KOPT-K1 (cell line): ENCODE measurements around the gene CD79B.
"Not testable (repeated sequence)": the region's sequence is repeated elsewhere in the genome, so short reads cannot be mapped to it uniquely, and the experiment has no call there.

Source experiments
- H3K27ac ChIP-seq: fragments of 200-600 bp; sonication (generic); 2 replicates; pipeline ENCODE4 v1.5.1; 2016; ENCODE audit warnings: antibody characterized with exemption, mild to moderate bottlenecking, low read depth, low read length; ENCODE audit not compliant: poor library complexity, severe bottlenecking
- H3K36me3 ChIP-seq: fragments of 200-600 bp; sonication (generic); 2 replicates; pipeline ENCODE4 v1.5.1; 2017; ENCODE audit warnings: antibody characterized with exemption, mild to moderate bottlenecking, low read length, moderate library complexity; ENCODE audit not compliant: insufficient read depth
- H3K9me3 ChIP-seq: fragments of 200-600 bp; sonication (generic); 2 replicates; pipeline ENCODE4 v1.5.1; 2017; ENCODE audit warnings: antibody characterized with exemption, low read length, mild to moderate bottlenecking; ENCODE audit not compliant: insufficient read depth, poor library complexity, severe bottlenecking

The CD79B gene

GRCh38 chr17:63894821-63895220 is 37.3 kb downstream of the CD79B start:
- H3K9me3 ChIP-seq, H3K36me3 ChIP-seq, H3K27ac ChIP-seq: not testable (repeated sequence)

DNA sequence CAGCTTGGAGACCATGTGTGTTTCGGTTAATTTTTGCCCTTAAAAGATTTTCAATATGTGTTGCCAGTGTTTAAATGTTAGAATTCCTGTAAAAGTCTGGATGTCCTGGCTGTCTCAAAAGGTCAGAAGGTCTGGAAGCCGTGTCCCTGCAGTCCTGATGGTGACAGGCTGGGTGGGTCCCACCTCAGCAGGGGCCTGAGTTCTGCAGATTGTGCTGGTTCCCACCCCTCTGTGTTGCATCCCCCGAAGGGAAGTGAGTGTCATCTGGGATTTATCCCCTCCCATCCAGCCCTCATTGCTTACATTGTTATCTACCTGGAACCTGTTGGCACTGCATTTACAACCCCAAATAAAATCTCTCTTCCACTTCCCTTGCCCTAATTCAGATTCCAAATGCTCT is 38.1 kb downstream of the CD79B start:
- H3K9me3 ChIP-seq, H3K36me3 ChIP-seq, H3K27ac ChIP-seq: not testable (repeated sequence)

- not testable (repeated sequence) for H3K9me3 ChIP-seq, H3K27ac ChIP-seq, H3K36me3 ChIP-seq
These were observed 39.7 kb downstream of the CD79B start for GRCh38 chr17:63892316-63893037.

DNA sequence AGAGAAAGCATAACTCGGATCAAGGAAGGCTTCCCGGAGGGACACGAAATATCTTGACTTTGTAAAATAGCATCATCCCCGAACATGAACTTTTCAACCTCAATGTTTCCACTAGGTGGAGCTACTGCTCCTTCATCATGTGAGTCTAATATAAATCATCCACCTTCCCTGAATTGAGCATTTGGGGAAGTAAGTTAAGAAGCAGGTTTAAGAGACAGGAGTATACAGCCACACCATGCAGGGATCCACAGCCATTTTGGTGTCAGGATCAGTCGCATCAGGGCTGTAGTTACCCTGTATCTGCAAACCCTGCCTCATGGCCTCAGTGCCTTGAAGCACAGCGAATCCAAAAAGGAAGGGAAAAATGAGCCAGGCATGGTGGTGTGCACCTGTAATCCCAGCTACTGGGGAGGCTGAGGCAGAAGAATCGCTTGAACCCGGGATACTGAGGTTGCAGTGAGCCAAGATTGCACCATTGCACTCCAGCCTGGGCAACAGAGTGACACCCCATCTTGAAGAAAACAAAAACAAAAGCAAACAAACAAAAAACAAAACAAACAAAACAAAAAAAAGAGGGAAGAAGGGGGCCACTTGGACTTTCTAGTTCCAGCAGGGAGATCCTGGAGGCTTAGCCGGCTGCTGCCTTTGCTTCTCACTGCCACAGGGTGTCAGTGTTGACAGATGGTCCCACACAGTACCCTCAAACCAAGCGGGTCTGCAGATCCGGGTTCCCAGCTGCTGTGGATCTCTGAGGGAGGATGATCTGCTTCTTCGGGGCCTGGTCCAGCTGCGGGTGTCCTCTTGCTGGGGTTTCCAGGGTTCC is 42.9 kb downstream of the CD79B start:
- H3K27ac ChIP-seq, H3K36me3 ChIP-seq, H3K9me3 ChIP-seq: not testable (repeated sequence)

DNA sequence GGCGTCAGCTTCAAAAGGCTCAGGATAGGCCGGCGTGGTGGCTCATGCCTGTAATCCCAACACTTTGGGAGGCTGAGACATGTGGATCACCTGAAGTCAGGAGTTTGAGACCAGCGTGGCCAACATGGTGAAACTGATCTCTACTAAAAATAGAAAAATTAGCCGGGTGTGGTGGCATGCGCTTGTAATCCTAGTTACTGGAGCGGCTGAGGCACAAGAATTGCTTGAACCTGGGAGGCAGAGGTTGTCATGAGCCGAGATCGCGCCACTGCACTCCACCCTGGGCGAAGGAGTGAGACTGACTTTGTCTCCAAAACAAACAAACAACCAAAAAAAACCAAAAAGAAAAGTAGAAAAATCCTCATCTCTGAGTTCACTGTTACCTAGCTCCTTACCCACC is 47.0 kb downstream of the CD79B start:
- H3K36me3 ChIP-seq, H3K9me3 ChIP-seq, H3K27ac ChIP-seq: not testable (repeated sequence)

DNA sequence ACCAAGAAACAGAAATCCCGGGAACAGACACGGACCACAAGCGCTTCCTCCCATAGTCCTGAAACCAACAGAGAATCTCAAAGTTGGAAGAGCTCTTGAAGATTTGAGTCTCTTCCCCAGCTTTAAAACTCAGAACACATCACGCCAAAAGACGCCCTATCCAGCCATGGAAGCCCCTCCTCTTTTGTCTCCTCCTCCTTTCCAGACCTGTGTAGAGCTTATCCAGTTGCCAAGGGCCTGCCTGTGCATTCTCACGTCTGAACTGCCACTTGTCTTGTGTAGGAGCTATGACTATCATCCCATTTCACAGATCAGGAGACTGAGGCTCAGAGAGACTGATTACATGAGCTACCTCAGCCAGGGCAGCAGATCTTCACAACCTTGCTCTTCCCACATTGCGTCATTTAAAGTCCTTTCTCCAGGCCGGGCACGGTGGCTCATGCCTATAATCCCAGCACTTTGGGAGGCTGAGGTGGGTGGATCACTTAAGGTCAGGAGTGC is 49.5 kb downstream of the CD79B start:
- H3K27ac ChIP-seq, H3K36me3 ChIP-seq, H3K9me3 ChIP-seq: not testable (repeated sequence)

DNA sequence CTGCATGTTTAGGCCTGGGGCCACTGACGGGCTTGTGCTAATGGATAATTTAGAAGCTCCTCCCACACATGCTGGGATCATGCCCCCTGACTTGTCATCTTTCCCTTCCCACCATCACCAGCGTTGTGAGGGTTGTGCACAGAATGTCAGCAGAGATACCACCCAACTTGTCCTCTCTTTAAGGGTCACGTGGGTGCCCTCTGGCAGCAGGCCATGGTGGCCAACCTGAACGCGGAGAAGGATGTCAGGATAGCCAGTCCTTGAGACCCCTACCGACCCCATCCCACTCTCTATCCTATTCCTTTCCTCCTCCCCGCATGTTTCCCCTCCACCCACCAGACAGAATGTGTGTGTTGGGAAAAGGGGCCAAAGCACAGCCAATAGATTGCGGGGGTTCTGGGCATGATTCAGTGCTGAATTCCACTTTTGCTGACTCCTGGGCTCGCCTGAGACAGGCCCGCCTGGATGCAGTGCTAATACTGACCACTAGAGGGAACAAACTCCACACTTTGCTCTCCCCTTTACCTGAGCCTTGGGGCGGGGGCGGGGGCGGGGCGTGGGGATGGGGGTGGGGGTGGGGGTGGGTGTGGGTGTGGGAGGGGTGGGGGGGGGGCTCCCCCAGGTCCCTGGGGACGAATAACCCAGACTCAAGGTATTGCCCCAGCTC is 50.1 kb downstream of the CD79B start, which contains the start of gene GH2:
GH2 (minus strand) TSS at position 10 of the 667 bp plus-strand sequence. CDS start 143 bp downstream, outside the sequence.
- Histone ChIP-seq H3K9me3 (no peaks in the 10 kb centered on the region), H3K36me3 (no peaks in the 10 kb centered on the region), H3K27ac (no peak within 1 kb of the TSS)

- not testable (repeated sequence) for H3K9me3 ChIP-seq, H3K27ac ChIP-seq, H3K36me3 ChIP-seq
These were observed 50.8 kb downstream of the CD79B start for GRCh38 chr17:63881337-63881736.

GRCh38 chr17:63880706-63881105 is 51.4 kb downstream of the CD79B start:
- no peak overlapping the region for H3K27ac ChIP-seq
- H3K9me3 ChIP-seq = no peaks in the 10 kb centered on the region
- H3K36me3 ChIP-seq = no peaks in the 10 kb centered on the region
